Spleen (tissue), 11 donors: Measurements from ENCODE around the gene ADGB. TPM values are rescaled to one million over a fixed set of nuclear protein-coding genes. Genes with fewer than 3 reads are reported as not detected.

Experiments used
- DNase-seq: peaks from one replicate; pipeline ENCODE4 v3.0.0-alpha.2; 2020
- H3K27ac ChIP-seq, 8 donors: fragments of 200-600 bp; sonication (generic) in 7 of 8; 1 replicate in 4 of 8; 2 replicates in 4 of 8; pipeline versions ENCODE4 v1.5.0 to v1.8.0; 2016 to 2021; ENCODE audit warnings: inconsistent platforms in 4 of 8, mild to moderate bottlenecking in 4 of 8, moderate library complexity in 1 of 8
- H3K27me3 ChIP-seq, 7 donors: fragments of 200-600 bp; sonication (generic) in 6 of 7; replicated peaks in 1 of 7; 1 replicate in 4 of 7; 2 replicates in 3 of 7; pipeline versions ENCODE4 v1.5.0 to v1.8.0; 2016 to 2021; ENCODE audit warnings: inconsistent platforms in 3 of 7, mild to moderate bottlenecking in 1 of 7
- H3K36me3 ChIP-seq, 6 donors: fragments of 200-600 bp; sonication (generic) in 5 of 6; 1 replicate in 4 of 6; 2 replicates in 2 of 6; pipeline versions ENCODE4 v1.5.0 to v1.8.0; 2016 to 2021; ENCODE audit warnings: inconsistent platforms in 2 of 6
- H3K4me1 ChIP-seq, 6 donors: fragments of 200-600 bp; sonication (generic) in 5 of 6; 1 replicate in 3 of 6; 2 replicates in 3 of 6; pipeline versions ENCODE4 v1.5.0 to v1.8.0; 2016 to 2021; ENCODE audit warnings: inconsistent platforms in 3 of 6
- H3K4me3 ChIP-seq, 8 donors: fragments of 200-600 bp; sonication (generic) in 7 of 8; 1 replicate in 4 of 8; 2 replicates in 4 of 8; pipeline versions ENCODE4 v1.5.0 to v1.8.0; 2016 to 2021; ENCODE audit warnings: inconsistent platforms in 4 of 8, mild to moderate bottlenecking in 4 of 8, moderate library complexity in 2 of 8
- H3K9me3 ChIP-seq, 8 donors: fragments of 200-600 bp; sonication (generic) in 7 of 8; 1 replicate in 4 of 8; 2 replicates in 4 of 8; pipeline versions ENCODE4 v1.5.0 to v1.8.0; 2016 to 2021; ENCODE audit warnings: inconsistent platforms in 4 of 8
- POLR2A ChIP-seq, 3 donors: fragments of 450-650 bp; IDR thresholded peaks; one replicate each; pipeline ENCODE4 v1.5.1; 2017; ENCODE audit warnings: antibody characterized with exemption in 3 of 3, mild to moderate bottlenecking in 1 of 3
- POLR2AphosphoS5 ChIP-seq, 3 donors: sonication (generic); formaldehyde crosslinking; IDR thresholded peaks; one replicate each; pipeline ENCODE4 v1.5.1; 2017; ENCODE audit warnings: antibody characterized with exemption in 3 of 3
- WGBS, 5 donors: extraction: QIAGEN DNeasy Blood & Tissue Kit in 3 of 5; methylation state at CpG; one replicate each; pipeline versions ENCODE4 v1.1.5 to v1.1.7; 2013 to 2018; 5-methylcytosine and 5-hydroxymethylcytosine counted together
- intact Hi-C: fragments of 100-400 bp; cut with DNase I; formaldehyde crosslinking; loops from one replicate; pipeline ENCODE4 v1.15.0; 2023; ENCODE audit warnings: low total_unique reads
- polyA plus RNA-seq, 3 donors: library from polyadenylated mRNA; stranded (reverse); fragments of 200-250 nt; gene quantifications; one replicate each; pipeline ENCODE4 v1.2.1, GENCODE V29; 2013
- total RNA-seq, 7 donors: library from RNA; depleted of rRNA in 3 of 7; stranded (reverse); fragments of >200 nt in 3 of 7; fragmentation: NEBNext Ultra II Directional in 4 of 7; extraction: Animal tissue kit (Norgen Biotek cat#: 25700) in 4 of 7; gene quantifications; one replicate each; pipeline versions ENCODE4 v1.1.0 to v1.2.1, GENCODE V29; 2016 to 2021
- TF ChIP-seq, protein P1 (sequence below), 11 experiments: fragments of 200-600 bp in 7 of 11; fragments of 450-650 bp in 4 of 11; sonication (generic) in 4 of 11; IDR thresholded peaks in 8 of 11; conservative IDR thresholded peaks in 3 of 11; 1 replicate in 7 of 11; 2 replicates in 4 of 11; pipeline versions ENCODE4 v1.4.0 to v1.8.0; 2016 to 2021; ENCODE audit warnings: antibody characterized with exemption in 11 of 11, inconsistent platforms in 4 of 11, mild to moderate bottlenecking in 1 of 11
- donor health status: healthy with polysubstance abuse.
- donor health status: DM: no; HTN: no; CAD: no; lungs with moderate emphysema.
- donor health status: DM: no; HTN: no; CAD: no.
- donor health status: Bipolar disorder and iron deficiency.
- donor health status: healthy.
- donor health status: DM: no; HTN: no; CAD: no.
- donor health status: DM: yes; HTN: yes; CAD: no.

Gene ADGB
- total and polyA plus RNA-seq, 10 donors: 0.28 to 0.52 TPM; not detected in 8

DNA sequence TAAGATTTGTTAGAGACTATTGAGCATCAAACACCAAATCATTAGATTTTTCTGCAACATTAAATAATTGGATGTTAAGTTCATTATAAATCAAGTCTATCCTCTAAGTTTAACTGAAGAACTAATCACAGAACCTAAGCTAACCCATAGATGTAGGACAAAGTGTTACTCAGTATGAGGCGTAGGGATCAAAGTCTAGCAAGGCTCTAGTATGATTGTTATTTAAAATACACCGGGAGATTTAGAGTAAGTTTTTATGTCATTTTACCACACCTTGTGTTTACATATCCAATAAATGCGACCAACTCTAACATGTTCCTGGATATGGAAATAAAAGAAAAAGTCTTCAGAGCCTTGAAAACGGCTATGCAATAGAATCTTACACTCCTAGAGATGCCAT, 2.6 kb downstream of the ADGB start:
- peaks cover 0 to 23% (median 6%) of the 10 kb centered on the region in 6 donors for H3K4me1 ChIP-seq
- no peak overlapping the region for H3K27ac ChIP-seq
- WGBS, 5 donors: 63 to 73% (median 70%) methylated on average over 4 of the region's 4 CpGs
- no peaks in the 10 kb centered on the region for H3K9me3 ChIP-seq
- intact Hi-C loops: no loop called here
- TF ChIP-seq POLR2A (IDR thresholded peaks at IDR 0.05) (no peak), POLR2AphosphoS5 (IDR thresholded peaks at IDR 0.05) (no peak)
- TF ChIP-seq, protein P1, sequence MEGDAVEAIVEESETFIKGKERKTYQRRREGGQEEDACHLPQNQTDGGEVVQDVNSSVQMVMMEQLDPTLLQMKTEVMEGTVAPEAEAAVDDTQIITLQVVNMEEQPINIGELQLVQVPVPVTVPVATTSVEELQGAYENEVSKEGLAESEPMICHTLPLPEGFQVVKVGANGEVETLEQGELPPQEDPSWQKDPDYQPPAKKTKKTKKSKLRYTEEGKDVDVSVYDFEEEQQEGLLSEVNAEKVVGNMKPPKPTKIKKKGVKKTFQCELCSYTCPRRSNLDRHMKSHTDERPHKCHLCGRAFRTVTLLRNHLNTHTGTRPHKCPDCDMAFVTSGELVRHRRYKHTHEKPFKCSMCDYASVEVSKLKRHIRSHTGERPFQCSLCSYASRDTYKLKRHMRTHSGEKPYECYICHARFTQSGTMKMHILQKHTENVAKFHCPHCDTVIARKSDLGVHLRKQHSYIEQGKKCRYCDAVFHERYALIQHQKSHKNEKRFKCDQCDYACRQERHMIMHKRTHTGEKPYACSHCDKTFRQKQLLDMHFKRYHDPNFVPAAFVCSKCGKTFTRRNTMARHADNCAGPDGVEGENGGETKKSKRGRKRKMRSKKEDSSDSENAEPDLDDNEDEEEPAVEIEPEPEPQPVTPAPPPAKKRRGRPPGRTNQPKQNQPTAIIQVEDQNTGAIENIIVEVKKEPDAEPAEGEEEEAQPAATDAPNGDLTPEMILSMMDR (IDR thresholded peaks at IDR 0.05 in 8 of 11, conservative IDR thresholded peaks at IDR 0.05 in 3 of 11): no peak
- no peak for DNase-seq
- H3K27me3 ChIP-seq: peaks cover 0 to 9% (median 0%) of the 10 kb centered on the region in 7 donors
- no peak overlapping the region for H3K4me3 ChIP-seq
- no peaks in the 10 kb centered on the region for H3K36me3 ChIP-seq

DNA sequence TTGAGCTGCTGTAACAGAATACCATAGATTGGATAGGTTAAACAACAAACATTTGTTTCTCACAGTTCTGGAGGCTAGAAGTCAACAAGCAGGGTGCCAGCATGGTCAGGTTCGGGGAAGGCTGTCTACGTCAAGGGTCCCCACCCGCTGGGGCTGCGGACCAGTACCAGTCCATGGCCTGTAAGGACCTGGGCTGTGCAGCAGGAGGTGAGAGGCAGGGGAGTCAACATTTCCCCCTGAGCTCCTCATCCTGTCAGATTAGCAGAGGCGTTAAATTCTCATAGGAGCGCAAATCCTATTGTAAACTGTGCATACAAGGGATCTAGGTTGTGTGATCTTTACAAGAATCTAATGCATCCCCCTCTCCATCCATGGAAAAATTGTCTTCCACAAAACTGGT, 3.8 kb downstream of the ADGB start:
- intact Hi-C loops: no loop called here
- TF ChIP-seq, protein P1 (IDR thresholded peaks at IDR 0.05 in 8 of 11, conservative IDR thresholded peaks at IDR 0.05 in 3 of 11): no peak
- TF ChIP-seq POLR2A (IDR thresholded peaks at IDR 0.05) (no peak), POLR2AphosphoS5 (IDR thresholded peaks at IDR 0.05) (no peak)
- Histone ChIP-seq H3K36me3 (no peaks in the 10 kb centered on the region), H3K4me1 (peaks cover 0 to 15% (median 5%) of the 10 kb centered on the region in 6 donors), H3K9me3 (peaks cover 0 to 5% (median 2%) of the 10 kb centered on the region in 8 donors), H3K27ac (no peak overlapping the region), H3K27me3 (peaks cover 0 to 9% (median 0%) of the 10 kb centered on the region in 7 donors), H3K4me3 (no peak overlapping the region)
- DNase-seq: no peak
- WGBS, 5 donors: 73 to 95% (median 86%) methylated on average over 6 of the region's 6 CpGs

DNA sequence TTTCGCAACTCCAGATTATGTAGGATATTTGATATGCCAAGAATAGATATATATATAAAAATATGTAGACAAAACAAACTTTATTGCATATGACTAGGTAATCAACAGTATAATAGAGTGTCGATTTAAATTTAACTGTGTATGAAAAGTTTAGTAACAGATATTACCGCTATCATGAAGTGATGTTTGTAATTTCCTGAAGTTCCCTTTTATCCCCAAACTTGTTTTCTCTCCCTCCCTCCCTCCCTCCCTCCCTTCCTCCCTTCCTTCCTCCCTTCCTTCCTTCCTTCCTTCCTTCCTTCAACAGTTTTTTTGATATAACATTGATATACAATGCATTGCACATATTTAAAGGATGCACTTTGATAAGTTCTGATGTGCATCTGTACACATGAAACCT, 15.2 kb downstream of the ADGB start:
- TF ChIP-seq, protein P1 (IDR thresholded peaks at IDR 0.05 in 8 of 11, conservative IDR thresholded peaks at IDR 0.05 in 3 of 11): no peak
- intact Hi-C loops: no loop called here
- no peaks in the 10 kb centered on the region for H3K27me3 ChIP-seq
- H3K27ac ChIP-seq: no peak overlapping the region
- no peak for DNase-seq
- no peaks in the 10 kb centered on the region for H3K4me1 ChIP-seq
- no peak overlapping the region for H3K4me3 ChIP-seq
- H3K36me3 ChIP-seq: no peaks in the 10 kb centered on the region
- WGBS, 5 donors: 80 to 88% (median 85%) methylated on average over 3 of the region's 3 CpGs
- no peaks in the 10 kb centered on the region for H3K9me3 ChIP-seq

DNA sequence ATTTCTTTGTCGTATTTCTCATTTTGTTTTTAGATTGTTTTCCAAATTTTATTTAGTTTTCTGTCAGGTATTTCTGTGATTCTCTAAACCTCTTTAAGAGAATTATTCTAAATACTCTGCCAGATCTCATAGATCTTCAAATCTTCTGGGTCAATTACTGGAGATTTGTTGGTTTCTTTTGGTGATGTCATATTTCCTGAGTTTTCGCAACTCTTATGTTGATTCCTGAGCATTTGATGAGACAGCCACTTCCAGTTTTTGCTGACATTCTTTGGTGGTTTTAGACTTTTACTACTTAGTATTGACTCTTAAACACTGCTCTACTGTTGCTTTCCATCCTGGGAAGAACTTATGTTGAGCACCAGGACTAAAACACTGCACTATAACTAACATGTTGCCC, 21.9 kb downstream of the ADGB start:
- Histone ChIP-seq H3K4me3 (no peak overlapping the region), H3K27me3 (no peaks in the 10 kb centered on the region), H3K36me3 (no peaks in the 10 kb centered on the region), H3K27ac (no peak overlapping the region), H3K4me1 (no peaks in the 10 kb centered on the region), H3K9me3 (peaks cover 0 to 26% (median 13%) of the 10 kb centered on the region in 8 donors)
- 69 to 90% (median 75%) methylated on average over 2 of the region's 2 CpGs for WGBS, 5 donors
- TF ChIP-seq, protein P1 (IDR thresholded peaks at IDR 0.05 in 8 of 11, conservative IDR thresholded peaks at IDR 0.05 in 3 of 11): no peak
- TF ChIP-seq POLR2A (IDR thresholded peaks at IDR 0.05): no peak
- TF ChIP-seq POLR2AphosphoS5 (IDR thresholded peaks at IDR 0.05): no peak
- no peak for DNase-seq
- intact Hi-C loops: no loop called here
